Fibroblast of skin of left biceps (primary cell): ENCODE results near the gene SMOC1.

Experiments
- DNase-seq, 2 experiments: peaks; one replicate each; pipeline ENCODE4 v3.0.0-alpha.2; 2013; ENCODE audit warnings: low read depth in 2 of 2

Gene SMOC1

DNA sequence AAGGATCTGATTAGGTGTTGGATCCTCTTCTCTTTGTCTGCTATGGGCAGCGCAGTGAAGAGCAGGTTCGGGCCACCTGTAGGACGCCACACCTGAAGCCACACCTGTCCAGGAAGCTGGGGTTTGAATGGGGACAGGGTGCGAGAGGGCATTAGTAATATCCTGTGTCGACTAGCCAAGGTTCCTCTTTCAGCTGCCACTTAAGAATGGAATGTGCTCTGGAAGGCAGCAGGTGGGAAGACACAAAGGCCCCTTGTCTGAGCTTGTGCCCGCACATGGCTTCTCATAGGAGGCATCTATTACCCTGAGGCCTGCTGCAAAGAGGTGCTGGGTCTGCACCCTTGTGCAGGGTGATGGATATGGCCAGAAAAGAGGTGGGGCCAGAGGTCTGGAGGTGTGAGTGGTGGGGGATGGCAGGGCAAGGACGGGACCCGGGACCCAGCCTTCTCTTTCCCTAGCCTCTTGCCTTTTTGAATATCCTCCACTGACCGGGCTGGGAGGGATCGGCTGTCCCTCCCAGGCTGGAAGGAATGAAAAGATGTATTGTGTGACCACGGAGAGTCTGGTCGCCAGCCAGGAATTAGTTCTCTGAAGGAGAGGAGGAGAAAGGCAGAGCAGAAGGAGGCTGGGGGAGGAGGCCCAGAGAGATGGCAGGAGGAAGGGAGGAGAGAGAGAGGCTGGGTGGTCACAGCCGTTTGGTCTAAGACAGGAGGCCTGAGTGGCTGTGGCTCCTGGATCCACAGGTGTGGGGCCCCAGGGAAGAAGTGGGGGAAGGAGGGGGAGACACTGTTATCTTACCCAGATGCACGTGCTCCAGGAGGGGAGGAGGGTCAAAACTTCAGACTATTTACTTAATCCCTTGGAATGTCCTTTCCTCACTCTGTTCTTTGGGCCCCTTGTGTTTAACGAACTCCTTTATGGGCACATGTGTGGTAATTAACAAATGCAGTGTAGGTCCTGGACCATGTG, 101.5 kb downstream of the SMOC1 start:
- DNase-seq = no peak

GRCh38 chr14:69982220-69982839, 103.1 kb downstream of the SMOC1 start:
- DNase-seq = no peak

DNA sequence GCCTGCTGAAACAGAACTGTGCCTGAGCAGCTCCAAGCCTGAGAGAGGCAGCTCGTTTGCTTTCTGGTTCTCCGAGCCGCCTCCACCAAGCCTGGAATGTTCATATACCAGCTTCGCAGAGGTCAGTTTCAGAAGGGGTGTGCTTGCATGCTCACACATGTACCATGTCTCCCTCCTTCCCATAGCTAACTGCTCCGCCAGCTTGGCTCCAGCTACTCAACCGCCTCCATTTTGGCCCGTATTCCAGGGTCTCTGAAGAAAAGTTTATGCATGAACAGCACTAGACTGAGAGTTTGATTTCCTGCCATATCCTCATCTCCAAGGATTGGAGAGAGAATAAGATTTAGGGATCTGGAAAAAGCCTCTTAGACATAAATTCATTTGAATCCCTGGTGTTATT, 103.7 kb downstream of the SMOC1 start:
- DNase-seq = no peak

DNA sequence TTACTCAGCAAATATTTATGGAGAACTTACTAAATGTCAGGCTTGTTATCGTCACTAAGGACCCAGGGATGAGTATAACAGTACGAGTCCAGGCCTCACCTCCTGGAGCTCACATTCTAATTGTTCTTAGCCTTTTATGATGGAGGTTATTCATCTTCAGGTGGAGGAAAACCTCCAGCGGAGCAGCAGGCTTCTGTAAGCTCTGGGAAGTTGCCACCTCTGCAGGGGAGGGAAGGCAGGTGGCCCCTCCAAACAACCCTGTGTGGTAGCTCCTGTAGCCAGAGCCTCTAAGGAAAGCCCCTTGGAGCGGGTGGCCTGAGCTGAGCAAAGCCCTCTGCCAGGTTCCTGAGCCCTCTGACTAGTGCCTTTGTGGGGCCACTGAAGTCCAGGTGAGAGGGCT, 104.1 kb downstream of the SMOC1 start:
- DNase-seq = no peak

- no peak for DNase-seq
Measured at GRCh38 chr14:69985463-69985862, 106.2 kb downstream of the SMOC1 start.

DNA sequence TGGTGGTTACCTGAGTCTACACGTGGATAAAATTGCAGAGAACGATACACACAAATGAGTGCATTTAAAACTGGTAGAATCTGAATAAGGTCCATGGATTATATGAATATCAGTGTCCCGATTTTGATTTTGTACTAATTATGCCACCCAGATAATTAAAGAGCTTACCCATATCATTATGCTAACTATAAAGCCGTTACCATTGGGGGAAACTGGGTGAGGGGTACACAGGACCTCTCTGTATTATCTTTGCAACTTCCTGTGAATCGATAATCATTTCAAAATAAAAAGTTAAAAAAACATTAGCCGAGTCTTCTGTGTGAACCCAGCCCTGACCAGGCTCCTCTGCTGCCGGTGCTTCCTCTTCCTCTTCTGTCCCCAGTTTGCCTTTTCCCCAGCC, 107.1 kb downstream of the SMOC1 start:
- DNase-seq = no peak

- DNase-seq = no peak
Measured at GRCh38 chr14:69987406-69988121, 108.3 kb downstream of the SMOC1 start.

GRCh38 chr14:69988979-69989378, 109.8 kb downstream of the SMOC1 start:
- no peak for DNase-seq

DNA sequence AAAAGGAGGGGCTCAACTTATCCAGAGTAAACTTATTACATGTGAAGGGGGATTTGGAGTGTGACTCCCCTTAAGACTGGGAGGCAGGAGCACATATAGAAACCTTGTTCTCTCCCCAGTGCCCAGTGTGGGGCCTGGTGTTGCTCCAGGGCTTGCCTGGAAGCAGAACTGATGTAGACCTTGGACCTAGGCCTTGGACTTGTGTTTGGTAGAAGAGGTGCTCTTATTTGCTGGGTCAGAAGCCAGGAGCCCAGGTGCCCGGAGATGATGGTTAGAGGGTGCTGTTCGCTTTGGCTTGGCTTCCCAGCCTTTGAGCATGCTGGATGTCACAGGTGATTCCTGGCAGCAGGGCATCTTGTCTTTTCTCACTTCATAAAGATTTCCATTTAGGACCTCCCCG, 110.4 kb downstream of the SMOC1 start:
- no peak for DNase-seq

GRCh38 chr14:69990323-69990722, 111.1 kb downstream of the SMOC1 start:
- DNase-seq = no peak

DNA sequence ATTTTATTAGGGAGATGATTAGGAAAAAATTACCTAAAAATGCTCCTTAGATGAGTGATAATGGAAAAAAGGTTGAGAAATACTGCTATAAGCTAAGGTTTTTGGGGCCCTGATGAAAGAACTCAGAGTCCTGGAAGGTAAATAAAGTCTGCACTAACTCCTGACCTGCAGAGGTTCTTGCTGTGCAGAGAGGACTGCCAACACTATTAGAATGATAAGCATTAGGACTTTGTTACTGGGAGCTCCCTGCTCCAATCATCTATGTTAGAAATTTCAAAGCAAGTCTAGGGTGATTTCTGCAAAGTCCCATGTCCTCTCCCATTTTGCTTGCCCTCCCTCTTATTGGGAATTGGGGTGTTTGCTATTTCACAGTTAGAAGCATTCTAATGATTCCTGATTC, 112.2 kb downstream of the SMOC1 start:
- DNase-seq = no peak

DNA sequence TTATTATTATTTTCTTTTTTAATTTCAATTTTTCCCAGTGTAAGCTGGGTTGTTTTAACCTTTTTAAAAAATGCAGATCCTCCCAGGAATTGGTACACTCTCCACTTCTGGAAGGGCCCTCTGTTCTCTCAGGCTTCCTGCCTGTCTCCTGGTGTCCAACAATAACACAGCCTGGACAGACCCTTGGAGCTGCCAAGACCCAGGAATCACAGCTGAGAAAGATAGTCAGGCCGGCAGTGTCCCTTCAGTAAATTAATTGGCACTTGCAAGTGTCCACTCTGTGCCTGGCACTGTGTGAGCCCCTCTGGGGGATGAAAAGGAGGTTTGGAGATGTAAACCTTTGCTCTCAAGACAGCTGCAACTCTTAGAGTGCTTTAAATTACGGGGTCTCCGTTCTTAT, 113.3 kb downstream of the SMOC1 start:
- no peak for DNase-seq

GRCh38 chr14:69993326-69993725, 114.1 kb downstream of the SMOC1 start:
- no peak for DNase-seq

GRCh38 chr14:69994002-69994401, 114.8 kb downstream of the SMOC1 start:
- DNase-seq = no peak

- no peak for DNase-seq
Measured at GRCh38 chr14:69996216-69996615, 117.0 kb downstream of the SMOC1 start.

- no peak for DNase-seq
Measured at GRCh38 chr14:69997849-69998248, 118.6 kb downstream of the SMOC1 start.

DNA sequence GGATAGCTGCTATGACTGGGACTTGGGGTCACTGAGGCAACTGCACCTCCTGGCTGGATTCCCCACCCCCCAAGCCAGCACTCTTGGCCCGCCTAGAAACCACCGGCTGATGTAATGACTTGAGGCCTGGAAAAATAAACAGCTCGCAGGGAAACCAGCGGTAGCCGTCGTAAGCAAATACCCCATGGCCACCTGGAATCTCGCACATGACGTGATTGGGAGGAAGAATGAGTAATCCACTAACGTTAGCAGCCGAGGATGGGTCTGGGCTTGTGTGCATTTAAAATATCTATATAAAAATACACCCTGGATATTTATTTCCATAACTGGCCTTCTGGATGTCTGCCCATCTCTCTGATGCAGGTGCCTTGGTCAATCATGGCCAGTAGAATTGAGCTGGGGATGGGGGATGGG, 120.1 kb downstream of the SMOC1 start:
- DNase-seq = no peak

DNA sequence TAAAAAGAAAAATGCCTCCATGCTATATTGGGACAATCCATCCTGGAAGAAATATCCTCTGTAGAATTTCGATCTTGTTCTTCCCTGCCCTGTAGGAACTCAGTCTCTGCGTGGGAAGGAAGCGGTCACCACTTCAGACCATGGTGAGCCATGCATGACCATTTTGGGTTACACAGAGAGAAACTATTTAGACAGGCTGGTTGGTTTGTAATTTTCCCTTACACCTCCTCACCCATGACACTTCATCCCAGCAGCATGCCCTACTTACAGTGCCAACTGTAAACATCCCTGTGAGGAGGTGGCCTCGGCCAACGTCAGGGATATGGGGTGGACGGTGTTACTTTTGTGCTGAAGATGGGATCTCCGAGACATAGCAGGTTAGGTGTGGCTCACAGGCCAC, 121.4 kb downstream of the SMOC1 start:
- no peak for DNase-seq

DNA sequence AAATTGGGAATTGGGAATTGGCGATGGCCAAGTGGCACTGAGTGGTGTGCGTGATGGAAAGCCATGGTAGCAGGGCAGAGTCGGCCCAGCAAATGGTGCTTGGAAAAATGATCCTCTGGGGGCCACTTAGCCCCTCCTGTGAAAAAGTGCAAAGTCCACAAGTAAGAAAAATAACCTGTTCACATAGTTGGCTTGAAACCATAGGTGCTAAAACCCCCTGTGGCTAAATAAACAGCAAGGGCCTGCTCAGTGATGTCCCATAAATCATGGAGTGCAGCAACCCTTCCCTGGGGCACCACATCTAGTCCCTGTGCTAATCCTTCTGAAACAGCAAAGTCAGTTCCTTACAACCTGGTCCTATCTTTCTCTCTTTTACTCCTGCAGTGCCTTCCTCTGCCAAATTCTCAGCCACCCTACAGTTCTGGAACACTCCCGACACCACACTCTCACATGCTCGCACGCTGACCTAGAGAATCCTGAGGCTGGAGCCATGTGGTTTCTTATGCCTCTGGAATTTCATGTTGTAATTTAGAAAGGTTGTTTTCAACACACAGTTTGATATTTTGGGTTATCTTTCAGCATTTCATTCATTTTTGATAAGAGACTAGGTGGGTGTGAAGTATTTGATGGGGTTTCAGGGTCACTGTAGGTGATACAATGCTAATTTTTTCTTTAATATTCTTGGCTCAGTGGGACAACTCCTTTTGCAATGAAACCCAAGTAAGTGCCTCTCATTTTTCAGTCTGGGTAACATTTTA, 123.6 kb downstream of the SMOC1 start:
- no peak for DNase-seq

DNA sequence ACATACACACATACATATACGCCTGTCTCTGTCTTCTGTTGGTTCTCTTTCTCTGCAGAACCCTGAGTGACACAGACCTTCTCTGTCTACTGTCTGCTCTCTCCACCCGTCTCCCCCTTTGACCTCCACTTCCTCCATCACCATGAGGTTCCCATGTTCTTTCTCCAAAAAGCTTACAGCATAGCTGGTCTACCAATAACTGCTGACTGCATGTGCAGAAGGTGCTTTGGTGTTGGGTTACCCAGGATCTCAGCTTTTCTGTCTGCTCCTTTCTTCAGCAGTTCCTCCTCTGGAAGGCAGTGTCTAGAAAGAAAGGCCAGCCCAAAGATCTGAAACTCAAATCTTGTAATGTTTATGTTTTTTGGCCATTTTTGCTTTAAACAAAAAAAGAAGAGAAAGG, 125.6 kb downstream of the SMOC1 start:
- no peak for DNase-seq

DNA sequence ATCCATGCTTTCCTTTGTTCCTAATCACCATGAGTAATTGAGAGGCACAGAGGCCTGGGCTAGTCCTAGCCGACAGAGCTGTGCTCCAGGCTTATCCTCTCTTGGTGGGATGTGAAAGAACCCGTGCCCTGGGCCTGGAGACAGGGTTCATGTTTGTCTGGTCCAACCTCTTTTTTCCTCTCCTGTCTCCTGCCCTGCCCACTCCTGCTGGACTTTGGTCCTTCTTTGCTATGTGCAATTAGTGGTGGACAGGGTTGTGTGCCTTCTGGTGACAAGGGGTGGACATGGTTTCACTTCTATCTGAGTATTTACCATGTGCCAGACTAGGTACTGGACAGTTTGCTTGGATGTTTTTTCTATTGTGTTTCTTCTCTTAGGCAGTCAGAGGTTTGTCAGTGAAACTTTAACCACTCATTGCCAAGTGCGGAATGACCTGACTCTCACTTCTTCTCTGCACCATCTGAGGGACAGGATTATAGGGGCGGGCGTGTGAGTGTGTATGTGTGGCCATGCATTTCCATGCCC, 126.1 kb downstream of the SMOC1 start:
- no peak for DNase-seq

GRCh38 chr14:70006699-70007098, 127.5 kb downstream of the SMOC1 start:
- no peak for DNase-seq
